Stimulated activated CD4-positive, alpha-beta T cell treated with anti-CD3 and anti-CD28 coated beads, Interleukin-1b, Interleukin-23, amount 100 ng/mL, for 1 hour (primary cell): ENCODE results near the gene CD40.

Experiments
- DNase-seq, 2 donors: peaks; one replicate each; pipeline ENCODE4 v3.0.0-alpha.2; 2020; ENCODE audit warnings: low read depth in 2 of 2

Gene CD40

GRCh38 chr20:46148313-46149208, 30.4 kb downstream of the CD40 start:
- DNase-seq, result no peak

GRCh38 chr20:46150943-46151342, 32.8 kb downstream of the CD40 start:
- DNase-seq, result no peak

DNA sequence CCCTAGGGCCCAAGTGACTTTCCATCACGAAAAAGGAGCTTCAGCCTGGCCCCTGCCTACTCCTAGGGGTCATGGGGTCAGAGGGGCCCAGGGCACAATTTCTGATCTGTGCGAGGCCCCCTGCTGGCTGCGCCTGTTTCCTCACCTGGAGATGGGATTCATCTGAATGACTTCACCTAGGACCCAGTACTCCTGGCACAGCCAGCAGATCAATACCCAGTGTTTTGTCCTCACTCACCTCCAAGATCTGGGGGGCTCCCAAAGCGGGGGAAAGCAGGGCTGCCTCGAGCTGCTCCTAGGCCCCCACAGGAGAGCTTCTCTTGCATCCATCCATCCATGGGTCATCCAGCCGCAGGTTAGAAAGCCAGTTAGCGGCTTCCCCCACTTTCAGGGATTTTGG, 33.8 kb downstream of the CD40 start:
- no peak for DNase-seq

DNA sequence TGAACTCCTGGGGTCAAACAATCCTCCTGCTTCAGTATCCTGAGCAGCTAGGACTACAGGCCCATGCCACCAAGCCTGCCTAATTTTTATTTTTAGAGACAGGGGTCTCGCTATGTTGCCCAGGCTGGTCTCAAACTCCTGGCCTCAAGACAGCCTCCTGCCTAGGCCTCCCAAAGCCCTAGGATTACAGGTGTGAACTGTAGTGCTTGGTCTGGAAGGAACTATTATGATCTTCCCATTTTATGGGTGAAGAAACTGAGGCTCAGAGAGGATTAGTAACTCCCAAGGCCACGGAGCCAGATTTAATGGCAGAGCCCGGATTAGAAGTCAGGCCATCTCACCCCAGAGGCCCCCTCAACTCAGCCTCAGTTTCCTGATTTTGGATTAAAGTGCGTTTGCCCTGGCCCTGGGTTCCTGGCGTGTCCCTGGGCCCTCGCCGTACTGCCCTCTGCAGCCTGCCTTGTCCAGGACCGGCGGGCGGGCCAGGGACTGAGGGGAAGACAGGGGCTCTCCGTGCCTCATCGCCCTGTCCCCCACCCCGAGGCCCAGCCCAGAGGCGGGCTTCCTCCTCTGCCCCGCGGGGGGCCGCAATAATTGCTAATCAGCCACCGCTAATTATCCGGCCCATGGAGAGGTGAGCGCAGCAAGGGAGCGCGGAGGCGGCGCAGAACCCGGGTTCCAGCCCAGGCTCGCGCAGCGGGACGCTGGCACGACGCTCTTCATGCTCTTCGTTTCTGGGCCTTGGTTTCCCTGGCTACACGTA, 34.9 kb downstream of the CD40 start:
- DNase-seq, result no peak

DNA sequence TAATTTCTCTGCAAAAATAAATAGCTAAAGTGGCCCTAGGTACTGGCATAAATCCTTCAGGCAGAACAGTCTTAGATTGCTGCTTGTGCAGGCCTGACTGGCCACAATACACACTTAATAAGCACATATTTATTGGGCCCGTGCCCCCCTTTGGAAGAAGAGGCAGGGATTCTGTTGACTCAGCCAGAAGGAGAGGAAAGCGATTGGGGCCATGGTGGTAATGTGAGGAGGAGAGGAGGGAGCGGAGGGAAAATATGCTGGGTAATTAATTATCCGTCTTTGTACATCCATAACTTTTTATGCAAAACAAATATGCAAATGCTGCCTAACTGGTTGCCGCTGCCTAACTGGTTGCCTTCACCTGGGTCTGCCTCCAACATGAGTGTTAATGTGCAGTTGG, 36.2 kb downstream of the CD40 start:
- DNase-seq, result no peak

- no peak for DNase-seq
Measured at GRCh38 chr20:46154796-46155195, 36.7 kb downstream of the CD40 start.

DNA sequence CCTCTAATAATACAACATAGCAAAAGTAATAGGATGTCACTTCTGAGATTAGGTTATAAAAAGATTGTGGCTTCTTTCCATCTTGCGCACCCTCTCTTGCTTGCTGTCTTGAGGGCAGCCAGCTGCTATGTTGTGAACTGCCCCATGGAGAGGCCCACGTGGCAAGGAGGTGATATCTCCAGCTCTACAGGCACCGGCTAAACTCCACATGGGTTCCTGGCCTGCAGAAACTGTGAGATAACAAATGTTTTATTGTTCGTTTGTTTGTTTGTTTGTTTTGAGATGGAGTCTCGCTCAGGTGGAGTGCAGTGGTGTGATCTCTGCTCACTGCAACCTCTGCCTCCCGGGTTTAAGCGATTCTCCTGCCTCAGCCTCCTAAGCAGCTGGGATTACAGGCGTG, 38.0 kb downstream of the CD40 start:
- no peak for DNase-seq

GRCh38 chr20:46157076-46157592, 39.0 kb downstream of the CD40 start:
- DNase-seq, result no peak

- DNase-seq, result no peak
Measured at GRCh38 chr20:46157625-46158024, 39.5 kb downstream of the CD40 start.

GRCh38 chr20:46158476-46158987, 40.4 kb downstream of the CD40 start:
- DNase-seq, result no peak

GRCh38 chr20:46159101-46159897, 41.2 kb downstream of the CD40 start:
- DNase-seq, result no peak

DNA sequence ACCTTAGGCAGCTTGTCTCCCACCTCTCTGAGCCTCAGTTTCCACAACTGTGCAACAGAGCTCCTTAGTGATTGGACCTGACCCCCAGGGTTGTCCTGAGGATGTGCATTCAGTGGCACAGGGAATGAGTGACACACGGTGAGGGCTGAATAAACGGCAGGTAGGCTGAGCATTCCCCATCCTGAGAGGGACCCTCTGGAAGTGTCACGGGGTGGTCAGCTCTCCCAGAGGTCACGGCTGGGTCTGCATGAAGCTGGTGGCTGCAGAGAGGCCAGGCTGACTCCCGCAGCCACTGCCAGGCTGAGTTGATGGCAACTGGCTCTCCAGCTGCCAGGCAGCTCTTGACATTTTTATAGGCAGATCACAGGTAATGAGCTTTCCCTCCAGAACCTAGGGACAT, 42.5 kb downstream of the CD40 start:
- DNase-seq, result no peak

- no peak for DNase-seq
Measured at GRCh38 chr20:46161921-46162320, 43.8 kb downstream of the CD40 start.

GRCh38 chr20:46164254-46164653, 46.1 kb downstream of the CD40 start:
- DNase-seq, result no peak

DNA sequence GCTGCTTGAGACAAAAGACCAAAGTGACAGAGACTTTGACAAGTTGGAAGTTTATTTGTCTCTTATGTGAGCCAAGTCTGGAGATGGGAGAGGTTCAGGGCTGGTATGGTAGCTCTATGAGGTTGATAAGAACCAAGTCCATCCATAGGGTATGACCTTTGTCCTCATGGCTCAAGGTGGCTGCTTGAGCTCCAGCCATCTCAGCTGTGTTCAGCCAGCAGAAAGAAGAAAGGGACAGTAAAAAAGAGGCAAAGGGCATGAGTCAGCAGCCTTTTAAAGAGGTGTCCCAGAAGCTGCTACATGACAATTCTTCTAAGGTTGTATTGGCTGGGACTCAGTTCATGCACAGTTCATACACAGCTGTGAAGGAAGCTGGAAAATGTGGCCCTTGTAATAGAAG, 49.0 kb downstream of the CD40 start:
- DNase-seq, result no peak

- DNase-seq, result no peak
Measured at GRCh38 chr20:46168438-46168837, 50.3 kb downstream of the CD40 start.

- DNase-seq, result no peak
Measured at GRCh38 chr20:46169245-46170171, 51.4 kb downstream of the CD40 start.

DNA sequence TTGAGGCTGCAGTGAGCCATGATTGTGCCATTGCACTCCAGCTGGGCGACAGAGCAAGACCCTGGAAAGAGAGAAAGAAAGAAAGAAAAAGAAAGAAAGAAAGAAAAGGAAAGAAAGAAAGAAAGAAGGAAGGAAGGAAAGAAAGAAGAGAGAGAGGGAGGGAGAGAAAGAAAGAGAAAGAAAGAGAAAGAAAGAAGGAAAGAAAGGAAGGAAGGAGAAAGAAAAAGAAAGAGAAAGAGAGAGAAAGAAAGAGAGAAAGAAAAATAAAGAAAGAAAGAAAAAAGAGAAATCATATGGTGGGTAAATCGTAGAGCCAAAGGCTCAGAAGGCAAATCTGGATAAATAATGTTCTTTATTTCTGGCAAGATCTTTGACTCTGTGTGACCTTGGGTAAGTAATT, 53.4 kb downstream of the CD40 start:
- DNase-seq, result no peak

- DNase-seq, result no peak
Measured at GRCh38 chr20:46171909-46172308, 53.8 kb downstream of the CD40 start.

- DNase-seq, result no peak
Measured at GRCh38 chr20:46172455-46172854, 54.3 kb downstream of the CD40 start.
